ENCODE data around the gene CHMP5. TPM values are rescaled to one million over a fixed set of nuclear protein-coding genes. Genes with fewer than 3 reads are reported as not detected.

CHMP5 gene
- polyA plus RNA-seq, 2 of the 4 experiments (the other 2 are of a cell fraction): 108 to 187 TPM

DNA sequence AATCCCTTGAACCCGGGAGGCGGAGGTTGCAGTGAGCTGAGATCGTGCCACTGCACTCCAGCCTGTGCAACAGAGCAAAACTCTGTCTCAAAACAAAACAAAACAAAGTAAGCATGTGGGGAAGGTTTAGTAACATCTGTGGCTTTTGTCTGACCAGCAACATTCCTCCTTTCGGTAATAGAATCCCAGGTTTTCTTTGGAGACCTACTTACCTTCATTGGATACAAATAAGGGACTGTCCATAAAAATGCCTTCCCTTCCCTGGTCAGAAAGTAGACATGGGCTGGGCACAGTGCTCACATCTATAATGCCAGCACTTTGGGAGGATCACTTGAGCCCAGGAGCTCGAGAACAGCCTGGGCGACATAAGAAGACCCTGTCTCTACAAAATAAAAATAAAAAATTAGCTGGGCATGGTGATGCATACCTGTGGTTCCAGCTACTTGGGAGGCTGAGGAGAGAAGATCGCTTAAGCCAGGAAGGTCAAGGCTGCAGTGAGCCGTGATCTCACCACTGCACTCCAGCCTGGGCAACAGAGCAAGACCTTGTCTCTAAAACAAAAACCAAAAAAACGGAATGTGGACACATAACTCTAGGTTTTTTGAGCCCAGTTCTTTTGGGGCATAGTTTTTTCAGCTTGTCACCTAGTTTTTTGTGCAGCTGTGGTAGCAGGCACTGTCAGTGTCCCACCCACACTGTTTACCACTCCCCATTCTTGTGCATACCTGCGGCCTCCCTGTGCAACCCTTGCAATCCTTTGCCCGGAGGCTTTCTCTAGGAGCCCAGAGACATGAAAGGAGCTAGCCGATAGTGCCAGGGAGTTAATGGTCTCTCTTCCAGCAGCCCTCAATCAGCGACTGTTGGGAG is 33.9 kb upstream of the CHMP5 start:
- ATAC-seq (no peak), FAIRE-seq (no peak), DNase-seq (ENCODE audit: low read depth in 1 of 2, low spot score in 1 of 2) (no peak)
- WGBS (ENCODE audit: missing lambda C conversion rate): 93% methylated on average over 13 of the region's 13 CpGs
- ChIA-PET POLR2A (no interaction called here), CTCF (interaction anchor here (0.6 to 5.5 kb wide), 12 partner anchors 9 to 491 kb away, joined by 3 to 33 read pairs (median 4); partner anchors contain the start of genes AQP7, CHMP5 and SPINK4)
- Histone ChIP-seq H3K4me1 (peaks cover 71% of the 10 kb centered on the region), H3K4me2 (no peak overlapping the region), H3K27ac (peak overlapping the region; percentile 96 to 99), H3K4me3 (no peak overlapping the region), H3K9me3 (peaks cover 20% of the 10 kb centered on the region)
- TF ChIP-seq ZC3H11A (IDR thresholded peaks at IDR 0.05) (no peak), NPAS2 (CRISPR knock-in tag; IDR thresholded peaks at IDR 0.05; ENCODE audit: borderline replicate concordance) (no peak), CEBPB (IDR thresholded peaks at IDR 0.05) (no peak), ZFP36 (IDR thresholded peaks at IDR 0.05; ENCODE audit: borderline replicate concordance, partially characterized antibody) (no peak), CHD4 (IDR thresholded peaks at IDR 0.05; ENCODE audit: borderline replicate concordance) (no peak), RAD21 (conservative IDR thresholded peaks at IDR 0.05 in 1 of 2, IDR thresholded peaks at IDR 0.05 in 1 of 2) (no peak), ESRRA (IDR thresholded peaks at IDR 0.05; ENCODE audit: borderline replicate concordance, low read length) (no peak), MYC (IDR thresholded peaks at IDR 0.05; ENCODE audit: borderline replicate concordance, low read length) (no peak), RCOR1 (IDR thresholded peaks at IDR 0.05; ENCODE audit: low read depth, low read length) (no peak), EHMT2 (IDR thresholded peaks at IDR 0.05; ENCODE audit: low read depth) (no peak), BHLHE40 (IDR thresholded peaks at IDR 0.05; ENCODE audit: low read depth, low read length) (no peak)
- TF ChIP-seq, protein P1, sequence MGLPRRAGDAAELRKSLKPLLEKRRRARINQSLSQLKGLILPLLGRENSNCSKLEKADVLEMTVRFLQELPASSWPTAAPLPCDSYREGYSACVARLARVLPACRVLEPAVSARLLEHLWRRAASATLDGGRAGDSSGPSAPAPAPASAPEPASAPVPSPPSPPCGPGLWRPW (IDR thresholded peaks at IDR 0.05): no peak
- TF ChIP-seq, protein P2, sequence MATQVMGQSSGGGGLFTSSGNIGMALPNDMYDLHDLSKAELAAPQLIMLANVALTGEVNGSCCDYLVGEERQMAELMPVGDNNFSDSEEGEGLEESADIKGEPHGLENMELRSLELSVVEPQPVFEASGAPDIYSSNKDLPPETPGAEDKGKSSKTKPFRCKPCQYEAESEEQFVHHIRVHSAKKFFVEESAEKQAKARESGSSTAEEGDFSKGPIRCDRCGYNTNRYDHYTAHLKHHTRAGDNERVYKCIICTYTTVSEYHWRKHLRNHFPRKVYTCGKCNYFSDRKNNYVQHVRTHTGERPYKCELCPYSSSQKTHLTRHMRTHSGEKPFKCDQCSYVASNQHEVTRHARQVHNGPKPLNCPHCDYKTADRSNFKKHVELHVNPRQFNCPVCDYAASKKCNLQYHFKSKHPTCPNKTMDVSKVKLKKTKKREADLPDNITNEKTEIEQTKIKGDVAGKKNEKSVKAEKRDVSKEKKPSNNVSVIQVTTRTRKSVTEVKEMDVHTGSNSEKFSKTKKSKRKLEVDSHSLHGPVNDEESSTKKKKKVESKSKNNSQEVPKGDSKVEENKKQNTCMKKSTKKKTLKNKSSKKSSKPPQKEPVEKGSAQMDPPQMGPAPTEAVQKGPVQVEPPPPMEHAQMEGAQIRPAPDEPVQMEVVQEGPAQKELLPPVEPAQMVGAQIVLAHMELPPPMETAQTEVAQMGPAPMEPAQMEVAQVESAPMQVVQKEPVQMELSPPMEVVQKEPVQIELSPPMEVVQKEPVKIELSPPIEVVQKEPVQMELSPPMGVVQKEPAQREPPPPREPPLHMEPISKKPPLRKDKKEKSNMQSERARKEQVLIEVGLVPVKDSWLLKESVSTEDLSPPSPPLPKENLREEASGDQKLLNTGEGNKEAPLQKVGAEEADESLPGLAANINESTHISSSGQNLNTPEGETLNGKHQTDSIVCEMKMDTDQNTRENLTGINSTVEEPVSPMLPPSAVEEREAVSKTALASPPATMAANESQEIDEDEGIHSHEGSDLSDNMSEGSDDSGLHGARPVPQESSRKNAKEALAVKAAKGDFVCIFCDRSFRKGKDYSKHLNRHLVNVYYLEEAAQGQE (IDR thresholded peaks at IDR 0.05): no peak
- TF ChIP-seq, protein P3, sequence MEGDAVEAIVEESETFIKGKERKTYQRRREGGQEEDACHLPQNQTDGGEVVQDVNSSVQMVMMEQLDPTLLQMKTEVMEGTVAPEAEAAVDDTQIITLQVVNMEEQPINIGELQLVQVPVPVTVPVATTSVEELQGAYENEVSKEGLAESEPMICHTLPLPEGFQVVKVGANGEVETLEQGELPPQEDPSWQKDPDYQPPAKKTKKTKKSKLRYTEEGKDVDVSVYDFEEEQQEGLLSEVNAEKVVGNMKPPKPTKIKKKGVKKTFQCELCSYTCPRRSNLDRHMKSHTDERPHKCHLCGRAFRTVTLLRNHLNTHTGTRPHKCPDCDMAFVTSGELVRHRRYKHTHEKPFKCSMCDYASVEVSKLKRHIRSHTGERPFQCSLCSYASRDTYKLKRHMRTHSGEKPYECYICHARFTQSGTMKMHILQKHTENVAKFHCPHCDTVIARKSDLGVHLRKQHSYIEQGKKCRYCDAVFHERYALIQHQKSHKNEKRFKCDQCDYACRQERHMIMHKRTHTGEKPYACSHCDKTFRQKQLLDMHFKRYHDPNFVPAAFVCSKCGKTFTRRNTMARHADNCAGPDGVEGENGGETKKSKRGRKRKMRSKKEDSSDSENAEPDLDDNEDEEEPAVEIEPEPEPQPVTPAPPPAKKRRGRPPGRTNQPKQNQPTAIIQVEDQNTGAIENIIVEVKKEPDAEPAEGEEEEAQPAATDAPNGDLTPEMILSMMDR (IDR thresholded peaks at IDR 0.05): no peak

DNA sequence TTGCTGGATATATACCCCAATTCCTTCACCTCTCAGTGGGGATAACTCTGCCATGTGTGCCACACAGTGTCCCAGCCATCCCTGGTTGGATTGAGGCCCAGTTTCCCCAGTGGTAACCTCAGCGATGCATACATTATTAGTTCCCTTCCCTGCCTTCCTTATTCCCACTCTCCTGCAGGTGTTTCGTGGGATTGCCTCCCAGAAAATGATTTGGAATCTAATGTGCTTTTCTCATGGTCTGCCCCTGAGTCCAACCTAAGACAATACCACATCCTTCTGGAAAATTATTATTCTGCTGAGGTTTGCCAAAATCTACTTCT is 33.3 kb upstream of the CHMP5 start:
- DNase-seq (ENCODE audit: low read depth in 1 of 2, low spot score in 1 of 2) (no peak), FAIRE-seq (no peak), ATAC-seq (no peak)
- H3K27ac ChIP-seq: peak overlapping the region; percentile 96 to 99
- H3K4me2 ChIP-seq: no peak overlapping the region
- H3K4me1 ChIP-seq: peaks cover 71% of the 10 kb centered on the region
- no peak overlapping the region for H3K4me3 ChIP-seq
- CTCF ChIA-PET: interaction anchor here (1.2 to 5.5 kb wide), 7 partner anchors 38 to 490 kb away, joined by 3 to 33 read pairs (median 8); no protein-coding TSS in a partner anchor
- peaks cover 20% of the 10 kb centered on the region for H3K9me3 ChIP-seq
- no peak for TF ChIP-seq RAD21 (conservative IDR thresholded peaks at IDR 0.05 in 1 of 2, IDR thresholded peaks at IDR 0.05 in 1 of 2)
- TF ChIP-seq EHMT2 (IDR thresholded peaks at IDR 0.05; ENCODE audit: low read depth): no peak
- peak; percentile 5 for TF ChIP-seq MAFK (IDR thresholded peaks at IDR 0.05; ENCODE audit: partially characterized antibody)
- no peak for TF ChIP-seq FOSL2 (IDR thresholded peaks at IDR 0.05)
- TF ChIP-seq FOSL2 (CRISPR knock-in tag; IDR thresholded peaks at IDR 0.05): no peak
- POLR2A ChIA-PET: no interaction called here
- 94% methylated on average over 2 of the region's 2 CpGs for WGBS (ENCODE audit: missing lambda C conversion rate)
